K562 (cell line): ENCODE measurements around the gene STK24. TPM values are rescaled to one million over a fixed set of nuclear protein-coding genes. Genes with fewer than 3 reads are reported as not detected.

ENCODE experiments used
- ADNP ChIP-seq: fragments of 200-800 bp; sonication (Bioruptor generic); IDR thresholded peaks from 2 replicates; pipeline ENCODE4 v1.6.1; 2016; ENCODE audit warnings: missing genetic modification characterization, missing compliant biosample characterization
- BMI1 ChIP-seq: fragments of 150-350 bp; IDR thresholded peaks from 2 replicates; pipeline ENCODE4 v1.6.1; 2014; ENCODE audit warnings: low read length
- HINFP ChIP-seq: fragments of 450-650 bp; conservative IDR thresholded peaks from 2 replicates; pipeline ENCODE4 v1.6.1; 2016; ENCODE audit warnings: missing genetic modification characterization, low read depth, mild to moderate bottlenecking, control low read depth, missing compliant biosample characterization
- NFE2L1 ChIP-seq: fragments of 450-650 bp; IDR thresholded peaks from 2 replicates; pipeline ENCODE4 v1.6.1; 2016; ENCODE audit warnings: missing genetic modification characterization, low read depth, mild to moderate bottlenecking, missing compliant biosample characterization, moderate library complexity, borderline replicate concordance
- ZNF239 ChIP-seq: fragments of 250-450 bp; sonication (Bioruptor Pico); IDR thresholded peaks from 2 replicates; pipeline ENCODE4 v1.4.0; 2020; ENCODE audit warnings: mild to moderate bottlenecking
- ZNF318 ChIP-seq, 2 experiments: fragments of 450-650 bp; IDR thresholded peaks; 2 replicates each; pipeline ENCODE4 v1.6.1; 2016; ENCODE audit warnings: mild to moderate bottlenecking in 2 of 2, borderline replicate concordance in 1 of 2, low read depth in 1 of 2, moderate library complexity in 1 of 2
- ZNF324 ChIP-seq: fragments of 250-450 bp; sonication (Bioruptor Pico); IDR thresholded peaks from 2 replicates; pipeline ENCODE4 v1.4.0; 2020; ENCODE audit warnings: mild to moderate bottlenecking
- polyA plus RNA-seq, 8 experiments: library from polyadenylated mRNA; depleted of rRNA in 4 of 8; stranded (reverse) in 5 of 8; unstranded in 3 of 8; fragments of >200 nt; fragmentation: Nextera tagmentation in 2 of 8; fragmentation: Illumina TruSeq in 1 of 8; extraction: Ambion mirVana in 2 of 8; extraction: Trizol in 1 of 8; gene quantifications; 2 replicates each; pipeline versions ENCODE4 v1.2.1 to v1.2.3, GENCODE V29; 2011 to 2014; ENCODE audit warnings: inconsistent platforms in 1 of 8, missing spikeins in 1 of 8
- total RNA-seq, 7 experiments: library from RNA; depleted of rRNA in 6 of 7; stranded (reverse); fragments of >200 nt in 6 of 7; fragmentation: Illumina TruSeq in 2 of 7; extraction: Trizol in 2 of 7; gene quantifications; 2 replicates each; pipeline versions ENCODE4 v1.2.1 to v1.2.3, GENCODE V29; 2011 to 2021; ENCODE audit warnings: low replicate concordance in 1 of 7

Gene STK24
- total and polyA plus RNA-seq, 9 of the 15 experiments (the other 6 are each of a cell fraction or from before 2014, with no cell fraction given): 3.8 to 78.4 (median 28.2) TPM

- TF ChIP-seq ZNF318 (IDR thresholded peaks at IDR 0.05; ENCODE audit: borderline replicate concordance in 1 of 2, low read depth in 1 of 2) (no peak), BMI1 (no peak), ZNF239 (CRISPR knock-in tag) (no peak), ADNP (tag) (no peak), ZNF324 (CRISPR knock-in tag) (no peak), NFE2L1 (tag) (no peak), HINFP (tag) (no peak)
Measured at GRCh38 chr13:98416408-98416807, 160.5 kb downstream of the STK24 start (continued).
